ENCODE measurements around the gene INSR.
"Not testable (repeated sequence)": the region's sequence is repeated elsewhere in the genome, so short reads cannot be mapped to it uniquely, and the experiment has no call there.

The INSR gene

DNA sequence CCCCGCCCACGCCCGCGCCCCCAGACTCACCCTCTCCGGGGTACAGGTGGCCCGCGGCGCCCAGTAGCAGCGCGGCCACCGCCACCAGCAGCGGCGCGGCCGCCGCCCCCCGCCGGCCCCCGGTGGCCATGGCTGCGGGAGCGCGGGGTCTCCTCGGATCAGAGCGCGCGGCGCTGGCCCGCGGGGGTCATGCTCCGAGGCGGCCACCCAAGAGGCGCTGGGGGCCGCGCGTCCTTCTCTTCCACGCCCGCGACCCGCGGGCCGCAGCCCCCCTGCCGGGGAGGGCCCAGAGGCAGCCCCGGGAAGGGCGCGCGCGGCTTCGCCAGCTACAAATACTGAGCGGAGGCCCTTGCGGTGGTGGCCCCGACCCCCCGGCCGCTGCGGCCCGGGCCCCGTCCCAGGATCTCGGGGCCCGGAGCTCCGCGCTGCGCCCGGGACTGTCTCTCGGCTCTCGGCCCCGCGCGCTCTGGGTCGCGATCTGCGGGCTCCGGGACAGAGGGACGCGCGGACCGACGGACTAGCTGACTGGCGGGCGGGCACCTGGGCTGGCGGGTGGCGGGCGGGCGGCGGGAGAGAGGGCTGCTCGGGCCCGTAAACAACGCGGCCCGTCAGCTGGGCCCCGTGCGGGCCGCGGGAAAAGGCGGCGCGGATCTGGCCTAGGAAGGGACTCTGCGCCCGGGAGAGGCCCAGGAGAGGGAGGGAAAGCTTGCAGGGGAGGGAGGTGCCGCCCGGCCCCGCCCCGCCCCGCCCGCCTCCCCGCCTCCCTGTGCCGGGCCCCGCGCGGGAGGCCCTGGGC, at the start of gene INSR:
Gene INSR, minus strand, starts transcription at position 653 of the 796 bp plus-strand sequence. Its CDS starts 523 bp downstream, at position 130.
- DNase-seq = peak; percentile 52

DNA sequence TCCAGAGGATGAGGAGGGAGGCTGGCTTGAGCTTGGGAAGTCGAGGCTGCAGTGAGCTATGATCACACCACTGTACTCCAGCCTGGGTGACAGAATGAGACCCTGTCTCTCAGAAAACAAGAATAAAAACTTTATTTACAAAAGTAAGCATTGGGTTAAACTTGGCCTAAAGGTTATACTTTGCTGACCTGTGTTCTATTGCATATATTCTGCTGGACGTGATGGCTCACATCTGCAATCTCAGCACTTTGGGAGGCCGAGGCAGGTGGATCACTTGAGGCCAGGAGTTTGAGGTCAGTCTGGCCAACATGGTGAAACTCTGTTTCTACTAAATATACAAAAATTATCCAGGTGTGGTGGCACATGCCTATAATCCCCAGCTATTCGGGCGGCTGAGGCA, 47.9 kb upstream of the INSR start:
- DNase-seq = no peak

DNA sequence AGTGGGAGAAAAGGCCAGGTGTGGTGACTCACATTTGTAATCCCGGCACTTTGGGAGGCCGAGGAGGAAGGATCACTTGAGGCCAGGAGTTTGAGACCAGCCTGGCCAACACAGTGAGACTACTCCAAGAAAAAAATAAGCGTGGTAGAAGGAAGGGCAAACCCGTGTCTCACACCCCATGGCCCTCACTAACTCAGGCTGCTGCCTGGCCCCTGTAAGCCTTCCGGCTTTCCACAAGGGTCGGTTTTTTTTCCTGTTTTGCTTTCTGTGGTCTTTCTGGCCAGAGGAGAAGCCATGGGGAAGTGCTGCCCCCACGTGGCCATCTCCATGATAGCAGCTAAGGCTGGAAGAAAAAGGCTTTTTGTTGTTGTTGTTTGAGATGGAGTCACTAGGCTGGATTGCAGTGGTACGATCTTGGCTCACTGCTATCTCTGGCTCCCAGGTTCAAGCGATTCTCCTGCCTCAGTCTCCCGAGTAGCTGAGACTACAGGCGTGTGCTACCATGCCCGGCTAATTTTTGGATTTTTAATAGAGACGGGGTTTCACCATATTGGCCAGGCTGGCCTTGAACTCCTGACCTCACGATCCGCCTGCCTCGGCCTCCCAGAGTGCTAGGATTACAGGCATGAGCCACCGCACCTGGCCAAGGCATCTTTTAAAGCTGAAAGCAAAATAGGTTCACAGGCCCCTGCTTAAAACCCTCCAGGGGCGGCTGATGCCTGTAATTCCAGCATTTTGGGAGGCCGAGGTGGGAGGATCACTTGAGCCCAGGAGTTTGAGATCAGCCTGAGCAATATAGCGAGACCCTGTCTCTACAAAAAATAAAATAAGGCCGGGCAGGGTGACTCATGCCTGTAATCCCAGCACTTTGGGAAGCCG, 47.0 kb upstream of the INSR start:
- DNase-seq = peak; percentile 69

- DNase-seq = no peak
Observed at GRCh38 chr19:7337380-7338194, 43.4 kb upstream of the INSR start.

DNA sequence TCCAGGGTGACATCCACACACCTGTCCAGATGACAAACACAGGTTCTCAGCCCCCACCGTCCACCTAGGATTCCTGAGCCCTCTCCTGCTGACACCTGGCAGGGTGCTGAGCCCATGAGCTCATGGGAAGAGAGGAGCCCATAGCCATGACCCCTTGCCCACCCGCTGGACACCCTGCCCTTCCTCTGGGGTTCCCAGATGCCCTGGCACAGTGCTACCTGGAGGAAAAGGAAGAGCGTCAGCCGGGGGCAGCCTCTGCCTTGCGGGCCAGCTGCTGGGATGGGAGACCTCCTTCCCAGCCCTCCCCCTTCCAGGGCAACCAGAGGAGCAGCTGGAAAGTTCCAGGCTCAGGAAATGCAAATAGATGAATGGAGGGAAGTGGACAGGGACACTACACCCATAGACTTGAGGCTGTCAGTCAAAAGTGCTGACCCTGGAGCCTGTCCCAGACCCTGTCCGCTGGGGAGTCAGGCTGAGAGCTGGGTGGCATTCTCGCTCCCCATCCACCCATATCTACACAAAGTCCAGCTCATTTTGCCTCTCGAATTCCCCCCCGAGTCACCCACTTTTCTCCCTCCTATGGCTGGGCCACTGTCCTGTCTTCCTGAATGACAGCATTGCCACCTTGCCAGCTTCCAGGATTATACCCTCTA, 42.2 kb upstream of the INSR start:
- DNase-seq = no peak

GRCh38 chr19:7333198-7334118, 39.2 kb upstream of the INSR start:
- DNase-seq = no peak

GRCh38 chr19:7331446-7331845, 37.2 kb upstream of the INSR start:
- no peak for DNase-seq

DNA sequence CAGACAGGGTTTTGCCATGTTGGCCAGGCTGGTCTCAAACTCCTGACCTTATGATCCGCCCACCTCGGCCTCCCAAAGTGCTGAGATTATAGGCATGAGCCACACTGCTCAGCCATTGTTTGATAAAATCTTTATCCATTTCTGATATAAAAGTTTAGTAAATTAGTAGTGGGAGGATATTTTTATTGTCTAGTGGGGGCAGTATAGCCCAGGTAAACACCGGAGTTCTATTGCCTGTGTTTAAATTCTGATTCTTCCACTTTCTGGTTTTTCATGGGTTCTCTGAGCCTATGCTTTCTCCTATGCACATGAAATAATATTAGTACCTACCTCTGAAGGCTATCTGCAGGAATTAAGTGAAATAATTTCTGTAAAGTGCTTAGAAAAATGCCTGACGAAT, 34.4 kb upstream of the INSR start:
- no peak for DNase-seq

DNA sequence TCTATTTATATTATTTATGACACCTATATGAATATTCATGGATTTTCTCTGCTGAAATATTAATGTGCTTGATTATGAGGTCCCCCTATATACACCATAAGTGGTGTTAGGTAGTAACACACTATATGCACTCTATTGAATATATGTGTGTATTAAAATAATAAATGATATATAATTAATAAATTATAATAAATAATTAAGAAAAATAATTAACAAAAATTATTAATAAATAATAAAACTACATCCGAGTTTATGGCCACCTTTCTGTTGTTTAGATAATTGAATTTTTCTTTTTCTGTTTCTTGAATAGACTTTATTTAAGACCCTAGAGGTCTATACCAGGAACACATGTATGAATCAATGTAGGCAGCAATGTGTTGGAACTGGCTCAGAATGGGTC, 33.6 kb upstream of the INSR start:
- no peak for DNase-seq

DNA sequence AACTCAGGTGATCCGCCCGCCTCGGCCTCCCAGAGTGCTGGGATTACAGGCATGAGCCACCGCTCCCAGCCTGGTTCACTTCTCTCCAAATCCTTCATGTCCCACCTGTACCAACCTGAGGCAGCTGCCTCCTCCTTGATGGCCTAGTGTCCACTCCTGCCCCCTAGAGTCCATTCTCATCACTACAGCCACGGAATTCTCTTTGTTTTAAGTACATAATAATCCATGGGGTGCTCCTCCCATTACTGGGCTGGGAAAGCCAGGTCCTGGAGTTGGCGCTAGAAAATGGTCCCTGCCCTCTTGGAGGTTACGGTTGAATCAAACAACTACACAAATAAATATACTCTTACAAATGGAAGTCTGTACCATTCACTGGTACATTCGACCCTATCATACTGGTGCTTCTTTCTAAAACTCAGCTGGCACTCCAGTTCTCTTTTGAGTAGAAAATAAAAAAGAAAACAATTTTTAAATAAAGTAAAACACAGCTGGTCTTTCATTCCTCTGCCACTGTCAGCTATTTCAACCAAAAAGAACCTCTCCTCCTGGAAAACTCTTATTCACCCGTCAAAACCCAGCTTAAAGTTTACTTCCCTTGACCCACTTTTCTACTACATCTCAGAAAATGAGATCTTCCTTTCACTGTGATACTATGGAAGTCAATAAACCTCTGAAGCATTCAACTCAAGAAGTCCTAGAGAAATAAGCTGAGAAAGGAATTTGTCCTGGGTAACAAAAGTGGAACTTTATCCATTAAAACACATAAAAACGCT, 32.1 kb upstream of the INSR start:
- no peak for DNase-seq

- no peak for DNase-seq
Observed at GRCh38 chr19:7318176-7318575, 24.0 kb upstream of the INSR start.

- no peak for DNase-seq
Observed at GRCh38 chr19:7312816-7313215, 18.6 kb upstream of the INSR start.

- no peak for DNase-seq
Observed at GRCh38 chr19:7311911-7312310, 17.7 kb upstream of the INSR start.

- DNase-seq = not testable (repeated sequence)
Observed at GRCh38 chr19:7308327-7308726, 14.1 kb upstream of the INSR start.

DNA sequence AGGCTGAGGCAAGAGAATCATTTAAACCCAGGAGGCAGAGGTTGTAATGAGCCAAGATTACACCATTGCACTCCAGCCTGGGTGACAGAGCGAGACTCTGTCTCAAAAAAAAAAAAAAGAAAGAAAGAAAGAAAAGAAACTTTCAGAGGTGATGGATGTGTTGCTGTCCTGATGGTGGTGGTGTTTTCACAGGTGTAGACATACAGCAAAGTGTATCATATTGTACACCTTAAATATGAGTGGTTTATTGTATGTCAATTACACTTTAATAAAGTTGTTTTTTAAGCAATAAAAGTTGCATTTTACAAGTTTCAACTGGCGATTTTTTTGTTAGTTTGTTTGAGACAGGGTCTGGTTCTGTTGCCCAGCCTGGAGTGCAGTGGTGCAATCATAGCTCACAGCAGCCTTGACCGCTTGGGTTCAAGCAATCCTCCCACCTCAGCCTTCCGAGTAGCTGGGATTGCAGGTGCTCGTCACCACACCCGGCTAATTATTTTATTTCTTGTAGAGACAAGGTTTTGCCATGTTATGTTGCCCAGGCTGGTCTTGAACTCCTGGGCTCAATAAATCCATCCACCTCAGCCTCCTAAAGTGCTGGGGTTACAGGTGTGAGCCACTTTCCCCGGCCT, 13.5 kb upstream of the INSR start:
- DNase-seq = no peak

- DNase-seq = no peak
Observed at GRCh38 chr19:7304200-7304599, 10.0 kb upstream of the INSR start.

DNA sequence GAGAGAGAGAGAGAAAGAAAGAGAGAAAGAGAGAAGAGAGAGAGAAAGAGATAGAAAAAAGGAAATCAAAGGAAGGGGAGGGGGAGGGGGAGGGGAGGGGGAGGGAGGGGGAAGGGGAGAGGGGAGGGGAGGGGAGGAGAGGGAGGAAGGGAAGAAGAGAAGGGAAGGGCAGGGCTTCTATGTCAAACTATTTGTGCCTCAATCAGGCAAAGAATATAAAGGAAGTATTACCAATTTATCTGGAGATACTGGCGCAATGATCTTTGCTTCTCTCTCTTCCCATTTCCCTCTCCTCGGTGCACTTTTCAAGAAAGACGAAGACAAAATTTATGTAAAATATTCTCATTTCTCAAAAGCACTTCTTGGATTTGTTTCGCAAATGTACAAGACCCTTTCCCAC, 9.3 kb upstream of the INSR start:
- DNase-seq = no peak

- no peak for DNase-seq
Observed at GRCh38 chr19:7301525-7301924, 7.3 kb upstream of the INSR start.

GRCh38 chr19:7297742-7298141, 3.5 kb upstream of the INSR start:
- no peak for DNase-seq

GRCh38 chr19:7295912-7296536, 1.8 kb upstream of the INSR start:
- DNase-seq = peak; percentile 34

Data from NCI-H2029 treated with DMSO at 0.1 percent for 48 hours (cell line).